ENCODE measurements around the gene TES. TPM values are rescaled to one million over a fixed set of nuclear protein-coding genes. Genes with fewer than 3 reads are reported as not detected.

The TES gene, protein sequence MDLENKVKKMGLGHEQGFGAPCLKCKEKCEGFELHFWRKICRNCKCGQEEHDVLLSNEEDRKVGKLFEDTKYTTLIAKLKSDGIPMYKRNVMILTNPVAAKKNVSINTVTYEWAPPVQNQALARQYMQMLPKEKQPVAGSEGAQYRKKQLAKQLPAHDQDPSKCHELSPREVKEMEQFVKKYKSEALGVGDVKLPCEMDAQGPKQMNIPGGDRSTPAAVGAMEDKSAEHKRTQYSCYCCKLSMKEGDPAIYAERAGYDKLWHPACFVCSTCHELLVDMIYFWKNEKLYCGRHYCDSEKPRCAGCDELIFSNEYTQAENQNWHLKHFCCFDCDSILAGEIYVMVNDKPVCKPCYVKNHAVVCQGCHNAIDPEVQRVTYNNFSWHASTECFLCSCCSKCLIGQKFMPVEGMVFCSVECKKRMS
- 100 to 1,000 TPM in 1 of 2 donors, 10 to 100 TPM in 1; 91.0 to 105 TPM for total RNA-seq
- polyA plus RNA-seq = 10 to 100 TPM; 51.9 to 65.1 TPM
- long read RNA-seq, donor 1, transcript TES-201 (7 exons, 2,782 nt) = major isoform, 26 of 113 reads
- long read RNA-seq, donor 1, partial matches to known transcripts = 82 of 113 reads
- long read RNA-seq, donor 1, other reads (novel, unspliced or antisense) = 0 of 113 reads
- long read RNA-seq, donor 2, transcript TES-201 (7 exons, 2,782 nt) = major isoform, 7 of 21 reads
- long read RNA-seq, donor 2, partial matches to known transcripts = 10 of 21 reads
- long read RNA-seq, donor 2, other reads (novel, unspliced or antisense) = 0 of 21 reads
- long read RNA-seq, donor 3, transcript TES-201 (7 exons, 2,782 nt) = major isoform, 16 of 109 reads
- long read RNA-seq, donor 3, partial matches to known transcripts = 88 of 109 reads
- long read RNA-seq, donor 3, other reads (novel, unspliced or antisense) = 0 of 109 reads
- long read RNA-seq, donor 4, partial matches to known transcripts = 10 of 14 reads
- long read RNA-seq, donor 4, other reads (novel, unspliced or antisense) = 0 of 14 reads
- long read RNA-seq, donor 5, transcript TES-201 (7 exons, 2,782 nt) = major isoform, 27 of 68 reads
- long read RNA-seq, donor 5, transcript TES-211 (3 exons, 911 nt) = minor isoform, 6 of 68 reads
- long read RNA-seq, donor 5, partial matches to known transcripts = 33 of 68 reads
- long read RNA-seq, donor 5, other reads (novel, unspliced or antisense) = 0 of 68 reads

DNA sequence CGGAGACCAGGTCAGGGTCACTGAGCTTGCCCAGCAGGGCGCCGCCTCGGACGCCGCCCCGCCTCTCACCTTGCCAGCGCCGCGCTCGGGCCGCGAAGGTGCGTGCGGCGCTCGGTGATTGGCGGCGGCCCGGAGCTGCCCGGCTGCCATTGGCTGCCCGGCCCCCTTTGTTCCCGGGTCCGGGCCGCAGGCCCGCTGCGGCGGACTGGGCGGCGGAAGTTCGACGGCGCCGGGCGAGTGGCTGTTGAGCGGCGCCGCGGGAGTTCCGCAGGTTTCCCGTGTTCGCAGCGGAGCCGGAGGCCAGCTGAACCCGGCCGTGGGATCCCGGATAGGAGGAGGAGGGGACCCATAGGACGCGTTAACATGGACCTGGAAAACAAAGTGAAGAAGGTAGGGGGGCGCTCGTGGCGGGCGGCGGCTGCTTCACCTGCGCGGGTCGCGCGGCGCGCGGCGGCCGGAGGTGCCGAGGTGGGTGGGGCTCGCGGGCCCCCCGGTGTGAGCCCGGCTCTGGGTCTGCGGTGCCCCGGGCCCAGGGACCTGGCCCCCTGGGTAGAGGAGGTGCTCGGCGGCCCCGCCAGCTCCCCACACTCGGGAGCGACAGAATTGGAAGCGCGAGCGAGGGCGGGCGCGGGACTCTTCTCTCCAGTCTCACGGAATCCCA, at the start of gene TES:
TSS of gene TES (plus strand) at position 195 of the 661 bp plus-strand sequence. CDS start at position 364, 169 bp downstream.
- TF ChIP-seq, protein P1, sequence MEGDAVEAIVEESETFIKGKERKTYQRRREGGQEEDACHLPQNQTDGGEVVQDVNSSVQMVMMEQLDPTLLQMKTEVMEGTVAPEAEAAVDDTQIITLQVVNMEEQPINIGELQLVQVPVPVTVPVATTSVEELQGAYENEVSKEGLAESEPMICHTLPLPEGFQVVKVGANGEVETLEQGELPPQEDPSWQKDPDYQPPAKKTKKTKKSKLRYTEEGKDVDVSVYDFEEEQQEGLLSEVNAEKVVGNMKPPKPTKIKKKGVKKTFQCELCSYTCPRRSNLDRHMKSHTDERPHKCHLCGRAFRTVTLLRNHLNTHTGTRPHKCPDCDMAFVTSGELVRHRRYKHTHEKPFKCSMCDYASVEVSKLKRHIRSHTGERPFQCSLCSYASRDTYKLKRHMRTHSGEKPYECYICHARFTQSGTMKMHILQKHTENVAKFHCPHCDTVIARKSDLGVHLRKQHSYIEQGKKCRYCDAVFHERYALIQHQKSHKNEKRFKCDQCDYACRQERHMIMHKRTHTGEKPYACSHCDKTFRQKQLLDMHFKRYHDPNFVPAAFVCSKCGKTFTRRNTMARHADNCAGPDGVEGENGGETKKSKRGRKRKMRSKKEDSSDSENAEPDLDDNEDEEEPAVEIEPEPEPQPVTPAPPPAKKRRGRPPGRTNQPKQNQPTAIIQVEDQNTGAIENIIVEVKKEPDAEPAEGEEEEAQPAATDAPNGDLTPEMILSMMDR (IDR thresholded peaks at IDR 0.05; ENCODE audit: control extremely low read depth, extremely low read depth) = no peak
- Histone ChIP-seq H3K9ac (ENCODE audit: insufficient read depth in 1 of 2, low read length in 2 of 2) (peak within 1 kb of the TSS; percentile 89 to 92), H3K4me1 (ENCODE audit: control insufficient read depth in 5 of 5, insufficient read depth in 5 of 5, low read length in 5 of 5) (peaks cover 0 to 22% (median 5%) of the 10 kb centered on the region in 5 donors), H3K27me3 (ENCODE audit: control insufficient read depth in 3 of 3, insufficient read depth in 3 of 3, low read length in 2 of 3) (peaks cover 0 to 18% (median 0%) of the 10 kb centered on the region in 3 donors), H3K36me3 (ENCODE audit: control insufficient read depth in 4 of 4, insufficient read depth in 4 of 4, low read length in 4 of 4) (no peaks in the 10 kb centered on the region), H3K27ac (ENCODE audit: low read depth in 1 of 2, low read length in 1 of 2) (peak within 1 kb of the TSS; percentile 90 to 95), H3K9me3 (ENCODE audit: control insufficient read depth in 4 of 4, insufficient read depth in 3 of 4, low read length in 3 of 4) (no peaks in the 10 kb centered on the region), H3K4me3 (peak within 1 kb of the TSS; percentile 84)
- DNase-seq (peak; percentile 68 to 80 (median 73)), ATAC-seq (ENCODE audit: insufficient read depth, low FRiP score) (peak; percentile 93)
- 0 to 1% methylated on average over 68 to 83 of the region's 83 CpGs for WGBS, 2 donors

DNA sequence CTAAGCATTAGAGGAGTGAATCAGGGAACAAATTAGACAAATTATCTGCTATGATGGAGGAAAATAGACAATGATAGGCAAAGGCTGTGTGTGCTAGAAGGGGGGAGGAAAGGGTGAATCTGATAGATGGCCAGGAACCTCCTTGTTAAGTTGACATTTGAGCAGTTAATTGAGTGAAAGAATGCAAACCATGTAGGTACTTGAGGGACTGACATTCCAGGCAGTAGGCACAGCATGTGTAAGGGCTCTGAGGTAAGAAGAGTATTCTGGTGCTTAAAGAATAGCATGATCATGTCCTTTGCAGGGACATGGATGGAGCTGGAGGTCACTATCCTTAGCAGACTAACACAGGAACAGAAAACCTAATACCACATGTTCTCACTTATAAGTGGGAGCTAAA, 48.6 kb upstream of the TES start:
- Histone ChIP-seq H3K9ac (ENCODE audit: insufficient read depth in 1 of 2, low read length in 2 of 2) (no peak overlapping the region), H3K9me3 (ENCODE audit: control insufficient read depth in 4 of 4, insufficient read depth in 3 of 4, low read length in 3 of 4) (no peaks in the 10 kb centered on the region), H3K36me3 (ENCODE audit: control insufficient read depth in 4 of 4, insufficient read depth in 4 of 4, low read length in 4 of 4) (no peaks in the 10 kb centered on the region), H3K27ac (ENCODE audit: low read depth in 1 of 2, low read length in 1 of 2) (no peak overlapping the region), H3K27me3 (ENCODE audit: control insufficient read depth in 3 of 3, insufficient read depth in 3 of 3, low read length in 2 of 3) (no peaks in the 10 kb centered on the region), H3K4me3 (no peak overlapping the region), H3K4me1 (ENCODE audit: control insufficient read depth in 5 of 5, insufficient read depth in 5 of 5, low read length in 5 of 5) (no peaks in the 10 kb centered on the region)
- ATAC-seq (ENCODE audit: insufficient read depth, low FRiP score) (peak; percentile 27), DNase-seq (peak in 2 of 3 donors; percentile 22 to 57)
- TF ChIP-seq, protein P1 (IDR thresholded peaks at IDR 0.05; ENCODE audit: control extremely low read depth, extremely low read depth) = no peak

DNA sequence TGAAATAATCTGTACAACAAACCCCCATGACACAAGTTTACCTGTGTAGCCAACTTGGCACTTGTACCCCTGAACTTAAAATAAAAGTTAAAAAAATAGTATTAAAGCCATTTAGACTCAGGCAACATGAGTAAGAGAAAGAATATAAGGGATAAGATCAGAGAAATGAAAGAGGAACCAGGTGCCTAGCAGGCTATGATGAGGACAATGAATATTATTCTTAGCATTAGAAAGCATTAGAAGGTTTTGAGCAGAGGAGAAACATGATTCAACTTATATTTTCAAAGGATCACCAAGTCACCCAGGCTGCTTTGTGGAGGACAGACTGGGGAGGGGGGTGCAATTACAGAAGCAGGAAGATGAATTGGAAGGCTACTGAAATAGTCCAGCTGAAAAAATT, 48.1 kb upstream of the TES start:
- ATAC-seq (ENCODE audit: insufficient read depth, low FRiP score) (no peak), DNase-seq (no peak)
- Histone ChIP-seq H3K4me3 (no peak overlapping the region), H3K9ac (ENCODE audit: insufficient read depth in 1 of 2, low read length in 2 of 2) (no peak overlapping the region), H3K36me3 (ENCODE audit: control insufficient read depth in 4 of 4, insufficient read depth in 4 of 4, low read length in 4 of 4) (no peaks in the 10 kb centered on the region), H3K4me1 (ENCODE audit: control insufficient read depth in 5 of 5, insufficient read depth in 5 of 5, low read length in 5 of 5) (no peaks in the 10 kb centered on the region), H3K27ac (ENCODE audit: low read depth in 1 of 2, low read length in 1 of 2) (no peak overlapping the region), H3K9me3 (ENCODE audit: control insufficient read depth in 4 of 4, insufficient read depth in 3 of 4, low read length in 3 of 4) (no peaks in the 10 kb centered on the region), H3K27me3 (ENCODE audit: control insufficient read depth in 3 of 3, insufficient read depth in 3 of 3, low read length in 2 of 3) (no peaks in the 10 kb centered on the region)
- TF ChIP-seq, protein P1 (IDR thresholded peaks at IDR 0.05; ENCODE audit: control extremely low read depth, extremely low read depth) = no peak

Measured in lung (tissue), 16 donors.